Vagina (tissue), 2 donors: ENCODE data around the gene RPL10A.

ENCODE experiments used
- POLR2A ChIP-seq, 2 donors: fragments of 450-650 bp; IDR thresholded peaks; one replicate each; pipeline ENCODE4 v1.6.1; 2017; ENCODE audit warnings: antibody characterized with exemption in 2 of 2, mild to moderate bottlenecking in 2 of 2, moderate library complexity in 2 of 2
- POLR2AphosphoS5 ChIP-seq, 2 donors: sonication (generic); formaldehyde crosslinking; IDR thresholded peaks; one replicate each; pipeline ENCODE4 v1.9.0; 2017; ENCODE audit warnings: antibody characterized with exemption in 2 of 2, mild to moderate bottlenecking in 2 of 2, low read depth in 1 of 2; ENCODE audit not compliant: insufficient read depth in 1 of 2
- TF ChIP-seq, protein P1 (sequence below), 3 experiments: fragments of 450-650 bp in 2 of 3; fragments of 200-600 bp in 1 of 3; sonication (generic) in 1 of 3; IDR thresholded peaks; one replicate each; pipeline ENCODE4 v1.5.1; 2017 to 2019; ENCODE audit warnings: antibody characterized with exemption in 3 of 3, mild to moderate bottlenecking in 2 of 3, moderate library complexity in 2 of 3

DNA sequence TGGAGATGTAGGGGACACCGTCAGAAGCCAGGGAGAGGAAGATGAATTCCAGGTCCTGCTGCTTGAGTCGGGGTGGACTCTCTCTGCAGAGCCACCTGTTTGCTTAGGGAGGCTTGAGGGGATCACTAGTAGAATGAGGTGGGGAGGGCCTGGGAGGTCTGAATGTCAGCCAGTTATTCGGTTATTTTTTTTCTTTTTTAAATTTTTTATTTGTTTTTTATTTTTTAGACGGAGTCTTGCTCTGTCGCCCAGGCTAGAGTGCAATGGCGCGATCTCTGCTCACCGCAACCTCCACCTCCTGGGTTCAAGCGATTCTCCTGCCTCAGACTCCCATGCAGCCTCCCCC, 20.3 kb downstream of the RPL10A start:
- no peak for TF ChIP-seq POLR2A (IDR thresholded peaks at IDR 0.05)
- no peak for TF ChIP-seq POLR2AphosphoS5 (IDR thresholded peaks at IDR 0.05; ENCODE audit: insufficient read depth in 1 of 2, low read depth in 1 of 2)
- TF ChIP-seq, protein P1, sequence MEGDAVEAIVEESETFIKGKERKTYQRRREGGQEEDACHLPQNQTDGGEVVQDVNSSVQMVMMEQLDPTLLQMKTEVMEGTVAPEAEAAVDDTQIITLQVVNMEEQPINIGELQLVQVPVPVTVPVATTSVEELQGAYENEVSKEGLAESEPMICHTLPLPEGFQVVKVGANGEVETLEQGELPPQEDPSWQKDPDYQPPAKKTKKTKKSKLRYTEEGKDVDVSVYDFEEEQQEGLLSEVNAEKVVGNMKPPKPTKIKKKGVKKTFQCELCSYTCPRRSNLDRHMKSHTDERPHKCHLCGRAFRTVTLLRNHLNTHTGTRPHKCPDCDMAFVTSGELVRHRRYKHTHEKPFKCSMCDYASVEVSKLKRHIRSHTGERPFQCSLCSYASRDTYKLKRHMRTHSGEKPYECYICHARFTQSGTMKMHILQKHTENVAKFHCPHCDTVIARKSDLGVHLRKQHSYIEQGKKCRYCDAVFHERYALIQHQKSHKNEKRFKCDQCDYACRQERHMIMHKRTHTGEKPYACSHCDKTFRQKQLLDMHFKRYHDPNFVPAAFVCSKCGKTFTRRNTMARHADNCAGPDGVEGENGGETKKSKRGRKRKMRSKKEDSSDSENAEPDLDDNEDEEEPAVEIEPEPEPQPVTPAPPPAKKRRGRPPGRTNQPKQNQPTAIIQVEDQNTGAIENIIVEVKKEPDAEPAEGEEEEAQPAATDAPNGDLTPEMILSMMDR (IDR thresholded peaks at IDR 0.05) = no peak
